GM12873 (cell line): ENCODE data around the gene CDHR1.
A peak's percentile ranks its signal among the peaks of the same experiment; 100 is the strongest.

Experiments used
- TF ChIP-seq, protein P1 (sequence below): IDR thresholded peaks from 2 replicates; pipeline ENCODE4 v1.5.1; 2012; ENCODE audit warnings: low read depth, mild to moderate bottlenecking, moderate library complexity, low read length, control low read depth; ENCODE audit not compliant: insufficient read depth; ENCODE audit errors: missing control alignments

CDHR1 gene

DNA sequence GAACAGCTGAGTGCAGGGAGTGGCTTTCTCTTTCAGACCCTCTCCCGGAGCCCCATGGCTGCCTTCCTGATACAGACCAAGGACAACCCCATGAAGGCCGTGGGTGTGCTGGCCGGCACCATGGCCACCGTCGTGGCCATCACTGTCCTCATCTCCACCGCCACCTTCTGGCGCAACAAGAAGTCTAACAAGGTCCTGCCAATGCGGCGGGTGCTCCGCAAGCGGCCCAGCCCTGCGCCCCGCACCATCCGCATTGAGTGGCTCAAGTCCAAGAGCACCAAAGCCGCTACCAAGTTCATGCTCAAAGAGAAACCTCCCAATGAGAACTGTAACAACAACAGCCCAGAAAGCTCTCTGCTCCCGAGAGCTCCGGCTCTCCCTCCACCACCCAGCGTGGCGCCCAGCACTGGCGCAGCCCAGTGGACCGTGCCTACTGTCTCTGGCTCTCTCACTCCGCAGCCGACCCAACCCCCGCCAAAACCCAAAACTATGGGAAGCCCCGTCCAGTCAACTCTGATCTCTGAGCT, 19.8 kb downstream of the CDHR1 start:
- TF ChIP-seq, protein P1, sequence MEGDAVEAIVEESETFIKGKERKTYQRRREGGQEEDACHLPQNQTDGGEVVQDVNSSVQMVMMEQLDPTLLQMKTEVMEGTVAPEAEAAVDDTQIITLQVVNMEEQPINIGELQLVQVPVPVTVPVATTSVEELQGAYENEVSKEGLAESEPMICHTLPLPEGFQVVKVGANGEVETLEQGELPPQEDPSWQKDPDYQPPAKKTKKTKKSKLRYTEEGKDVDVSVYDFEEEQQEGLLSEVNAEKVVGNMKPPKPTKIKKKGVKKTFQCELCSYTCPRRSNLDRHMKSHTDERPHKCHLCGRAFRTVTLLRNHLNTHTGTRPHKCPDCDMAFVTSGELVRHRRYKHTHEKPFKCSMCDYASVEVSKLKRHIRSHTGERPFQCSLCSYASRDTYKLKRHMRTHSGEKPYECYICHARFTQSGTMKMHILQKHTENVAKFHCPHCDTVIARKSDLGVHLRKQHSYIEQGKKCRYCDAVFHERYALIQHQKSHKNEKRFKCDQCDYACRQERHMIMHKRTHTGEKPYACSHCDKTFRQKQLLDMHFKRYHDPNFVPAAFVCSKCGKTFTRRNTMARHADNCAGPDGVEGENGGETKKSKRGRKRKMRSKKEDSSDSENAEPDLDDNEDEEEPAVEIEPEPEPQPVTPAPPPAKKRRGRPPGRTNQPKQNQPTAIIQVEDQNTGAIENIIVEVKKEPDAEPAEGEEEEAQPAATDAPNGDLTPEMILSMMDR, result no peak

DNA sequence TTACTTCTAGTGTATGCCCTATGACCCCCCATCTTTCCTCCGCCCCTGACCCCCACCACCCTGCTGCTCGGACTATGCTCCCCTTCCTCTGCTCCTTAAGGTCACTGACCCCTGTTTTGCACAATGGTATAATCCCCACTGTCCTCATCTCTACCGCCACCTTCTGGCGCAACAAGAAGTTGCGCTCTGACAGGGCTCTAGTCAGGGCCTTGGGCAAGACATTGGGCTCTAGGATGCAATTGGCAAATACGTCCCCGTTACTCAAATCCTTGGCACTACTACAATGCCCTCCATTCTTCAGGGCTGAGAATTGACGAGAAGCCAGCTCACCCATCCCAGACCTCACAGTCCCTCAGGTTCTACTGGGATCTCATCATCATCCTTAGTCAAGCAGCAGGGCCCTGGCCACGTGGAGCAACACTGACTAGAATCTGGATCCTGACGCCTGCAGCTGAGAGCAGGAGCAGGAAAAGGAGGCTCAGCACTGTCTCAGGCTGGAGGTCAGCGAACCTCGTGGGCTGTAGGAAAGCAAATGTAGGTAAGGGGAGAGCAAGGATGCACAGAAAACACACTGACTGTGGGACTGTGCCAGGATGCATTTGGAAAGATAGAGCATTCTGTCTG, 20.4 kb downstream of the CDHR1 start:
- TF ChIP-seq, protein P1, result peak; percentile 81

DNA sequence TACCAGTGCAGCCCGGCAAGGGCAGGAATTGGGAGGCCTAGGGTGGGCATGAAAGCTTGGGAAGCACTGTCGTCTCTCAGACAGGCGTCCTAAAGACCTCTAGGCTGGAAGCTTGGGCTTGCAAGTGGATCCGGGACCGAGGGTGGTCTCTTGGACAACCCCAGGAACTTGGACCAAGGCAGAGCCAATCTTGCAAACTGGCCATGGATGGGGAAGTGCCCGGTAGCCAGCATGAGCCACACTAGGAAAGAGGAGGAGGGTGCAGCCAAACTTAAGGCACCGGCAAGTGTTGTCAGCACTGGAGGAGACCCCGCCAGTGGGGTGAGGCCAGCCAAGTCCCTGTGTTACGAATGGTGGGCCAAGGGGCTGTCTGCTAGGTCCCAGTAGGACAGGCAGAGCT, 22.5 kb downstream of the CDHR1 start:
- TF ChIP-seq, protein P1, result no peak

DNA sequence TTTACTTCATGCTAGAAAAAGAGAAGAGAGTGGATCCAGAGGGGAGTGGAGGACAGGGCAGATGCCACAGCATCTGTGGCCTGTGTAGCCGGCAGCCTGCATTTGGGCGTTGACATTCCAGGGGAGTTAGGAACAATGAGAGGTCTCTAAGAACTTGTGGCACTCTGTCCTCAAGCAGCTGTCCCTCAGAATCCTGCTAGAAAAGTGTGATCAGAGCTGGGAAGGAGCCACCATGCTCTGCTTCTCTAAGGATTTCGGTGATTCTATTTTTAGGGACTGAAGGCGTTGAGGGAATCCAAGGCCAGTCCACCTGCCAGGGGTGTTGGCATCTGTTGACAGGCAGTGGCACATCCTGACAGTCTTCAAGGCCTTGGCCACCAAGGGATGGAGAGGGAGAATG, 23.4 kb downstream of the CDHR1 start:
- TF ChIP-seq, protein P1, result no peak

DNA sequence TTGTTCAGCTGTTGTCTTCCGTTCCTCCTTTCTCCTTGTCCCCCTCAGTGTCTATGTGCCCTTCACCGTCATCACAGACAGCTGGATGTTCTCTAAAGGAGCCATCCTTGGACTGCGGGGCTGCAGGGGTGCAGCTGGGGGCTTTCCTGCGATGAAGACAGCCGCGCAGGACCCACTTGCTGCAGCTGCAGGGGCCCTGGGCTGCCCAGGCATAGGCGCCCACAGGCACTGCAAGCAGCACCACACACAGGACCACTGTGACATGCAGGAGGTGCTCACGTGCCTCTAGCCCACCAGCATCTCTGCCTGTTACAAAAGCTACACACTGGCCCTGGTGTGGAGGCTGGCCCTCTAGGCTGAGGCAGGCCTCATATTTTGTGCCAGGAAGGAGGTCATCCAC, 27.6 kb downstream of the CDHR1 start:
- TF ChIP-seq, protein P1, result no peak

DNA sequence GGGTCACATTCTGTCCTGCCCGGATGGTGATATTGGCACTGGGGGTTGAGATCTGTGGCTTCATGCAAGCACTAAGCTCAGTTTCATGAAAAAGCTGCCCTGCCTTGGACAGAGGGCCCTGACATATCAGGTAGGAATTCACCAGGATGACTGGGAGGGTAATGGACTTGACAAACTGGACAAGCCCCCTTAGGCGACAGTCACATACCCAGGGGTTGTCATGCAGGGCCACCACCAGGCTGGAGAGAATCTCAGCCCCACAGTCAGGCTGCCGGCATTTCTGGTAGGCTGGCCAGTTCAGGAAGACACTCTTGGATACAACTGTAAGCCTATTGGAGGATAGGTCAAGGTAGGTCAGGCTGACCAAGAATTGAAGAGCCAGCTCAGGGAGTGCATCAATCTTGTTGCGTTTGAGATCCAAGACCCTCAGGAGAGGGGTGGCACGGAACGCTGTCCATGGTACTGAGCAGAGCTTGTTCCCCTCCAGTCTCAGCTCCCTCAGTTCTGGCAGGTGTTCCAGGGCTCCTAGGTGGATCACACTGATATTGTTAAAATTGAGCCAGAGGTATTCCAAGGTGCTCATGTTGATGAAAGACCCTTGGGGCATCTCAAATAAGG, 30.2 kb downstream of the CDHR1 start:
- TF ChIP-seq, protein P1, result no peak

DNA sequence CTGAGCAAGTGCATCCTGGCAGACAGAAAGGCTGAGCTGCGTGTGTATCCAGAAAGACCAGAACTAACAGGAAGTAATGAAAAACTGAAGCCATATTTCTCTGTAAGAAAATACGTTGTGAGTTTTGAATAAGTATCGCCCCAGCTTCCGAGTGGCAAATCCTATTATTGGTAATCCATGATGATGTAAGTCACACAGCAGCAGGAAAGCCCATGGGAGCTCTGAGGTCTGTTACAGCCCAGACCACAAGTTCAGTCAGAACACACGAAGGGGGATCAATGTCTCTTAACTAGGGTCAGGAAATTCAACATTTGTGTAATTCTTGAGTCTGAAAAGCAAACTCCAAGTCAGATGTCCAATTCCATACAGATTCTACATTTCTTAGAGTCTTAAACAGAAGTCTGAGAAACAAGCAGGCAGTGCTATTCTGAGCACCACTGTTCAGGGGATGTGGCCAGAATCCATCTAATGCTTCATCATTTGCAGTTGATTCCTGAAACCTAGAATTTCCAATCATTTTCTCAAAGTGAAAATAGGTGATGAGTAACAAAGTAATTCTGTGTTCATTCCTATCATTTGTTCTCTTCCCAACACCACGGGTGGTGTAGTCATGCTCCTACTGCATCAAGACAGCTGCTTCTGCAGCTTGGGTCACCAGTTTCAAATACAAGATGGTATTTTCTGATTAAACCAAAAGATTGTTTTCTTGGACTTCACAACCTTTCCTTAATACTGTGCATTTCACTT, 31.3 kb downstream of the CDHR1 start, which contains the start of gene LRIT2:
Gene LRIT2 (minus strand): TSS at position 118 of the 747 bp plus-strand sequence. CDS start 24 bp downstream, at position 94.
- TF ChIP-seq, protein P1, result no peak
